Parathyroid adenoma (tissue), 2 donors: ENCODE data around the gene ARL5C.
A peak's percentile ranks its signal among the peaks of the same experiment; 100 is the strongest.

Experiments
- H2AFZ ChIP-seq: fragments of 300-600 bp; sonication (generic); one replicate; pipeline ENCODE4 v1.7.0; 2017; ENCODE audit warnings: antibody characterized with exemption, mild to moderate bottlenecking
- H3K27ac ChIP-seq: fragments of 300-600 bp; sonication (generic); one replicate; pipeline ENCODE4 v1.7.0; 2017
- H3K27me3 ChIP-seq: fragments of 300-600 bp; sonication (generic); one replicate; pipeline ENCODE4 v1.7.0; 2017; ENCODE audit warnings: low read length; ENCODE audit not compliant: control insufficient read depth, insufficient read depth
- H3K36me3 ChIP-seq: fragments of 300-600 bp; sonication (generic); one replicate; pipeline ENCODE4 v1.7.0; 2017; ENCODE audit warnings: low read length; ENCODE audit not compliant: control insufficient read depth, insufficient read depth
- H3K4me1 ChIP-seq: fragments of 300-600 bp; sonication (generic); one replicate; pipeline ENCODE4 v1.7.0; 2017; ENCODE audit warnings: control low read depth
- H3K4me2 ChIP-seq: fragments of 300-600 bp; sonication (generic); one replicate; pipeline ENCODE4 v1.7.0; 2017; ENCODE audit warnings: low read length
- H3K4me3 ChIP-seq: fragments of 300-600 bp; sonication (generic); one replicate; pipeline ENCODE4 v1.7.0; 2017; ENCODE audit warnings: low read depth, low read length
- H3K79me2 ChIP-seq: fragments of 300-600 bp; sonication (generic); one replicate; pipeline ENCODE4 v1.7.0; 2017; ENCODE audit warnings: control low read depth
- H3K9ac ChIP-seq: fragments of 300-600 bp; sonication (generic); one replicate; pipeline ENCODE4 v1.7.0; 2017; ENCODE audit warnings: mild to moderate bottlenecking
- H3K9me3 ChIP-seq: fragments of 300-600 bp; sonication (generic); one replicate; pipeline ENCODE4 v1.7.0; 2017; ENCODE audit warnings: low read length; ENCODE audit not compliant: control insufficient read depth
- TF ChIP-seq, protein P1 (sequence below): fragments of 300-600 bp; sonication (generic); IDR thresholded peaks from one replicate; pipeline ENCODE4 v1.7.0; 2017; ENCODE audit warnings: antibody characterized with exemption, mild to moderate bottlenecking
- donor health status: primary hyperparathyroidism.

The ARL5C gene

DNA sequence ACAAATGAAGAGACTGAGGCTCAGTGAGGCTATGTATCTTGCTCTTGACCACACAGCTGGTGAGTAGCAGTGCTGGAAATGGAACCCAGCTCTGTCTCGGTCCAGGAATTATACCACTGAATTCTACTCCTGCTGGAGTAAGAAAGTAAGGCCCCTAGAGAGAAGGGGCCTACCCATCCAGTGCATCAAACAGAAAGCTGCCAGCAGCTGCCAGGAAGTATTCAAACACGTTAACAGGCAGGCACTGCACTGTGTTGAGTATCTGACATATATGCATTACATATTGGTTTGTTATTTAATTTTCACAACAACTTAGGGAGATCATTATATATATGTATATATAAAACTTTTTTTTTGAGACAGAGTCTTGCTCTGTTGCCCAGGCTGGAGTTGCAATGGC, 4.0 kb downstream of the ARL5C start:
- Histone ChIP-seq H3K27ac (no peak overlapping the region), H3K79me2 (no peaks in the 10 kb centered on the region), H3K9me3 (no peaks in the 10 kb centered on the region), H3K36me3 (no peaks in the 10 kb centered on the region), H2AFZ (no peak overlapping the region), H3K4me3 (no peak overlapping the region), H3K4me2 (no peak overlapping the region), H3K4me1 (no peaks in the 10 kb centered on the region), H3K27me3 (no peaks in the 10 kb centered on the region), H3K9ac (no peak overlapping the region)
- TF ChIP-seq, protein P1, sequence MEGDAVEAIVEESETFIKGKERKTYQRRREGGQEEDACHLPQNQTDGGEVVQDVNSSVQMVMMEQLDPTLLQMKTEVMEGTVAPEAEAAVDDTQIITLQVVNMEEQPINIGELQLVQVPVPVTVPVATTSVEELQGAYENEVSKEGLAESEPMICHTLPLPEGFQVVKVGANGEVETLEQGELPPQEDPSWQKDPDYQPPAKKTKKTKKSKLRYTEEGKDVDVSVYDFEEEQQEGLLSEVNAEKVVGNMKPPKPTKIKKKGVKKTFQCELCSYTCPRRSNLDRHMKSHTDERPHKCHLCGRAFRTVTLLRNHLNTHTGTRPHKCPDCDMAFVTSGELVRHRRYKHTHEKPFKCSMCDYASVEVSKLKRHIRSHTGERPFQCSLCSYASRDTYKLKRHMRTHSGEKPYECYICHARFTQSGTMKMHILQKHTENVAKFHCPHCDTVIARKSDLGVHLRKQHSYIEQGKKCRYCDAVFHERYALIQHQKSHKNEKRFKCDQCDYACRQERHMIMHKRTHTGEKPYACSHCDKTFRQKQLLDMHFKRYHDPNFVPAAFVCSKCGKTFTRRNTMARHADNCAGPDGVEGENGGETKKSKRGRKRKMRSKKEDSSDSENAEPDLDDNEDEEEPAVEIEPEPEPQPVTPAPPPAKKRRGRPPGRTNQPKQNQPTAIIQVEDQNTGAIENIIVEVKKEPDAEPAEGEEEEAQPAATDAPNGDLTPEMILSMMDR, result no peak

DNA sequence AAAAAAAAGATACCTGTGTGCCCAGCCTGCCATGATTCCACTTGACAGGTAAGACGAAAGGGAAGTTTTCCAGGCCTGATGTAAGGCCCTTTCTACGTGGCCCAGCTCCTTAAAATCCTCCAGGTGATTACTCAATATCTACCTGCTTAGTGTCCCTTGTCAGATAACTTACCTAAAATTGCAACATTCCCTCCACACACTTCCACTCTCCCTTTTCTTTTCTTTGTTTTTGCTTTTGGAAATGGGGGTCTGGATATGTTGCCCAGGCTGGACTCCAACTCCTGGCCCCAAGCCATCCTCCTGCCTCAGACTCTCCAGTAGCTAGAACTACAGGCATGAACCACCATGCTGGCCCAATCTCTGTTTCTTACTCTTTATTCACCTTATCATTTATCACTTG, 7.3 kb downstream of the ARL5C start:
- H3K27ac ChIP-seq, result no peak overlapping the region
- no peak overlapping the region for H3K9ac ChIP-seq
- no peak overlapping the region for H2AFZ ChIP-seq
- H3K36me3 ChIP-seq, result no peaks in the 10 kb centered on the region
- H3K4me2 ChIP-seq, result no peak overlapping the region
- peaks cover under 1% of the 10 kb centered on the region for H3K4me1 ChIP-seq
- no peak overlapping the region for H3K4me3 ChIP-seq
- no peaks in the 10 kb centered on the region for H3K27me3 ChIP-seq
- H3K79me2 ChIP-seq, result peaks cover under 1% of the 10 kb centered on the region
- TF ChIP-seq, protein P1, result no peak
- no peaks in the 10 kb centered on the region for H3K9me3 ChIP-seq

DNA sequence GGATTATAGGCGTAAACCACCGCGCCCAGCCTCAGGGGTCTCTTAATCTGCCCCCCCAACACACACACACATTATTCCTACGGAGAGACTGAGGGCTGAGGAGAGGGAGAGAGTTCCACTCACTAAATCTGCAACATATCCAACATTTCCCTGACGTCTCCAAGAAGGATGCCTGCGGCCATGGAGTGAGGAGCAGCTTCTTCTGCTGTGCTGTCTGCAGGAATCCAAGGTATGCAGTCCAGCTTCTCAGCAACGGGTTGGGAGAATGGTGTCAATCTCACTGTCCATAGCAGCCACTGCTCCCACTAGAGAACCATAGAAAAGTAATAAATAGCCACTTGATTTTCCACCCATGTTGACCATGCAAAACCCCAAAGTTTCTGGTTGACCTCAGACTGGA, 9.5 kb downstream of the ARL5C start:
- peaks cover 8% of the 10 kb centered on the region for H3K4me1 ChIP-seq
- H3K4me3 ChIP-seq, result no peak overlapping the region
- H3K79me2 ChIP-seq, result peaks cover 2% of the 10 kb centered on the region
- H3K27ac ChIP-seq, result no peak overlapping the region
- H3K36me3 ChIP-seq, result no peaks in the 10 kb centered on the region
- H3K9ac ChIP-seq, result no peak overlapping the region
- H3K9me3 ChIP-seq, result no peaks in the 10 kb centered on the region
- no peaks in the 10 kb centered on the region for H3K27me3 ChIP-seq
- no peak overlapping the region for H3K4me2 ChIP-seq
- no peak overlapping the region for H2AFZ ChIP-seq
- TF ChIP-seq, protein P1, result no peak

DNA sequence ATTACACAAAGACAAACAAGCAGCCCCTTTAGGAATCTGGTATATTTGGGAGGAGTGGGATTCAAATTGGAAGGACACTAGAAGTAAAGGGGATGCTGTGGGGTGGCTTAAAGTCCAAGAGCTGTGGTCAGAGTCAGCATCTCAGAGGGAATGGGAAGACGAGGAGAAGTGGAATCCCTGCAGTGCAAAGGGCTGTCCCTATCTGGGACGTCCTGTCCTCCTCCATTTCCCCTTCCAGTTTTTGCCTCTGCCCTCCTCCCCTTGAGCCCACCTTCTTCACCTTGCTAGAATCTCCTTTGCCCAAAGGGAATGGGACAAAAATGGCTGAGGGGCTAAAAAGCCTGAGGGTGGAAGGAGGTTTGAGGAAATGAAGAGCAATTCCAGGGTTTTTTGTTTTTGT, 10.3 kb downstream of the ARL5C start:
- H3K27ac ChIP-seq, result no peak overlapping the region
- H3K4me2 ChIP-seq, result no peak overlapping the region
- no peak overlapping the region for H3K4me3 ChIP-seq
- no peaks in the 10 kb centered on the region for H3K9me3 ChIP-seq
- H3K4me1 ChIP-seq, result peaks cover 8% of the 10 kb centered on the region
- H3K36me3 ChIP-seq, result no peaks in the 10 kb centered on the region
- TF ChIP-seq, protein P1, result no peak
- no peak overlapping the region for H2AFZ ChIP-seq
- H3K9ac ChIP-seq, result no peak overlapping the region
- no peaks in the 10 kb centered on the region for H3K27me3 ChIP-seq
- peaks cover 2% of the 10 kb centered on the region for H3K79me2 ChIP-seq

DNA sequence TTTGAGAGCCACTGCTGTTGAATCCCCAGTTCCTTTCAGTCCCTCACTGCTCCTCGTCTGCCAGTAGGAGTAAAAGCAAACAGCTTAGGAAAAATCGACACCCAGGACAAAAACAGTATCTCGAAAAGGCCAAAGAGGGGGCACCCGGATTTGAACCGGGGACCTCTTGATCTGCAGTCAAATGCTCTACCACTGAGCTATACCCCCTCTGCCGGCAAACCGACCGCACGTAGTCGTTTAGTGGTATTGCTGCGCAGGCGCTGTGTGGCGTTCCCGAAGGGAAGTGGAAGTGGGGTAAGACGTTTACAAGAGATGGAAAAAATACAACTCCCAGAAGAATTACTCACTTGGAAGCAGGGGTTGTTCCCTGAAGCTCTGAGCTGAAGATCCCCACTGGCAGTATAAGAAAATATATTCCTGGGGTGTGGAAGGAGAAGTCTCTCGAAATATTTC, 12.3 kb downstream of the ARL5C start:
- TF ChIP-seq, protein P1, result peak; percentile 33
- Histone ChIP-seq H2AFZ (peak overlapping the region; percentile 85), H3K4me2 (peak overlapping the region; percentile 95), H3K36me3 (no peaks in the 10 kb centered on the region), H3K79me2 (peaks cover 2% of the 10 kb centered on the region), H3K9me3 (no peaks in the 10 kb centered on the region), H3K27me3 (no peaks in the 10 kb centered on the region), H3K4me3 (peak overlapping the region; percentile 93), H3K9ac (no peak overlapping the region), H3K4me1 (peaks cover 8% of the 10 kb centered on the region), H3K27ac (peak overlapping the region; percentile 88)
